NT2/D1 (cell line): Measurements from ENCODE around the gene BUD23.

Experiments
- DNase-seq: peaks from one replicate; pipeline ENCODE4 v3.0.0-alpha.2; 2011; ENCODE audit warnings: low read depth, low spot score
- H3K27me3 ChIP-seq: 2 replicates; pipeline ENCODE4 v1.6.0; 2011; ENCODE audit warnings: mild to moderate bottlenecking; ENCODE audit not compliant: insufficient read length, insufficient read depth
- H3K36me3 ChIP-seq: 2 replicates; pipeline ENCODE4 v1.6.1; 2011; ENCODE audit warnings: mild to moderate bottlenecking, low read length, mixed read lengths; ENCODE audit not compliant: insufficient read depth, insufficient read length
- H3K4me1 ChIP-seq: 2 replicates; pipeline ENCODE4 v1.5.1; 2011; ENCODE audit not compliant: insufficient read depth, insufficient read length
- H3K4me3 ChIP-seq: 2 replicates; pipeline ENCODE4 v1.5.1; 2011; ENCODE audit warnings: low read depth; ENCODE audit not compliant: insufficient read length
- H3K9ac ChIP-seq: 2 replicates; pipeline ENCODE4 v1.6.0; 2011; ENCODE audit warnings: low read depth; ENCODE audit not compliant: insufficient read length
- H3K9me3 ChIP-seq: 2 replicates; pipeline ENCODE4 v1.5.1; 2011; ENCODE audit warnings: mild to moderate bottlenecking, low read length; ENCODE audit not compliant: insufficient read depth
- SUZ12 ChIP-seq: IDR thresholded peaks from 2 replicates; pipeline ENCODE4 v1.6.1; 2011; ENCODE audit not compliant: insufficient read length, insufficient read depth; ENCODE audit errors: extremely low read depth
- YY1 ChIP-seq: IDR thresholded peaks from 2 replicates; pipeline ENCODE4 v1.6.1; 2011; ENCODE audit not compliant: insufficient read length, insufficient read depth
- ZNF274 ChIP-seq: IDR thresholded peaks from 2 replicates; pipeline ENCODE4 v1.6.1; 2011; ENCODE audit warnings: mild to moderate bottlenecking, low read depth, low read length

BUD23 gene

GRCh38 chr7:73698410-73698809 is 15.0 kb downstream of the BUD23 start:
- H3K27me3 ChIP-seq: no peaks in the 10 kb centered on the region
- TF ChIP-seq YY1 (no peak), ZNF274 (no peak), SUZ12 (no peak)
- peaks cover 3% of the 10 kb centered on the region for H3K4me1 ChIP-seq
- no peaks in the 10 kb centered on the region for H3K9me3 ChIP-seq
- H3K36me3 ChIP-seq: peaks cover 92% of the 10 kb centered on the region
- no peak overlapping the region for H3K9ac ChIP-seq
- no peak overlapping the region for H3K4me3 ChIP-seq
- no peak for DNase-seq

GRCh38 chr7:73699370-73700068 is 16.1 kb downstream of the BUD23 start:
- H3K27me3 ChIP-seq: no peaks in the 10 kb centered on the region
- DNase-seq: no peak
- no peaks in the 10 kb centered on the region for H3K9me3 ChIP-seq
- H3K9ac ChIP-seq: no peak overlapping the region
- H3K36me3 ChIP-seq: peaks cover 86% of the 10 kb centered on the region
- H3K4me1 ChIP-seq: peaks cover 10% of the 10 kb centered on the region
- TF ChIP-seq ZNF274 (no peak), YY1 (no peak), SUZ12 (no peak)
- H3K4me3 ChIP-seq: no peak overlapping the region

GRCh38 chr7:73700069-73700423 is 16.6 kb downstream of the BUD23 start:
- no peak for TF ChIP-seq SUZ12
- TF ChIP-seq ZNF274: no peak
- no peak for TF ChIP-seq YY1
- peaks cover 11% of the 10 kb centered on the region for H3K4me1 ChIP-seq
- no peak for DNase-seq
- no peaks in the 10 kb centered on the region for H3K27me3 ChIP-seq
- no peak overlapping the region for H3K4me3 ChIP-seq
- H3K9ac ChIP-seq: no peak overlapping the region
- peaks cover 84% of the 10 kb centered on the region for H3K36me3 ChIP-seq
- H3K9me3 ChIP-seq: no peaks in the 10 kb centered on the region

- TF ChIP-seq YY1: no peak
- peaks cover 79% of the 10 kb centered on the region for H3K36me3 ChIP-seq
- H3K4me1 ChIP-seq: peaks cover 11% of the 10 kb centered on the region
- H3K9ac ChIP-seq: no peak overlapping the region
- H3K27me3 ChIP-seq: no peaks in the 10 kb centered on the region
- no peaks in the 10 kb centered on the region for H3K9me3 ChIP-seq
- no peak for DNase-seq
- H3K4me3 ChIP-seq: no peak overlapping the region
These were observed 17.3 kb downstream of the BUD23 start for GRCh38 chr7:73700581-73701134.

- Histone ChIP-seq H3K9ac (no peak overlapping the region), H3K4me3 (no peak overlapping the region), H3K36me3 (peaks cover 72% of the 10 kb centered on the region), H3K9me3 (no peaks in the 10 kb centered on the region), H3K4me1 (peaks cover 15% of the 10 kb centered on the region), H3K27me3 (no peaks in the 10 kb centered on the region)
- TF ChIP-seq YY1: no peak
- no peak for TF ChIP-seq SUZ12
- TF ChIP-seq ZNF274: no peak
- DNase-seq: peak; percentile 51
These were observed 18.1 kb downstream of the BUD23 start for GRCh38 chr7:73701357-73701995.

- Histone ChIP-seq H3K4me3 (no peak overlapping the region), H3K9ac (no peak overlapping the region), H3K36me3 (peaks cover 71% of the 10 kb centered on the region), H3K4me1 (peaks cover 20% of the 10 kb centered on the region), H3K9me3 (no peaks in the 10 kb centered on the region), H3K27me3 (no peaks in the 10 kb centered on the region)
- no peak for TF ChIP-seq SUZ12
- TF ChIP-seq ZNF274: no peak
- no peak for TF ChIP-seq YY1
- no peak for DNase-seq
These were observed 18.8 kb downstream of the BUD23 start for GRCh38 chr7:73702226-73702625.

GRCh38 chr7:73702665-73703064 is 19.3 kb downstream of the BUD23 start:
- H3K4me1 ChIP-seq: peaks cover 20% of the 10 kb centered on the region
- no peak for DNase-seq
- TF ChIP-seq ZNF274: no peak
- no peak for TF ChIP-seq YY1
- no peak for TF ChIP-seq SUZ12

More at GRCh38 chr7:73702665-73703064, 19.3 kb downstream of the BUD23 start:
- peak overlapping the region; percentile 21 for H3K9ac ChIP-seq
- H3K36me3 ChIP-seq: peaks cover 69% of the 10 kb centered on the region
- H3K4me3 ChIP-seq: no peak overlapping the region
- no peaks in the 10 kb centered on the region for H3K27me3 ChIP-seq
- H3K9me3 ChIP-seq: no peaks in the 10 kb centered on the region
